Activated B cell treated with CpG ODN at 0.5 μM for 24 hours (primary cell): Measurements from ENCODE around the gene CHRD. TPM values are rescaled to one million over a fixed set of nuclear protein-coding genes. Genes with fewer than 3 reads are reported as not detected.

Source experiments
- ATAC-seq: fragments of 200-7000 bp; cut with Tn5 transposase; one replicate; pipeline ENCODE4 v1.10.0; 2021; ENCODE audit warnings: low read depth, mild to moderate bottlenecking, moderate library complexity
- CTCF ChIA-PET: fragments of 350-600 bp; sonication (Branson Sonifier 250); formaldehyde crosslinking; loops from one replicate; lab custom pipeline; 2021; ENCODE audit warnings: antibody characterized with exemption; lab: Charles Lee
- POLR2A ChIA-PET: fragments of 350-600 bp; sonication (Branson Sonifier 250); formaldehyde crosslinking; loops from one replicate; lab custom pipeline; 2021; ENCODE audit warnings: antibody characterized with exemption; lab: Charles Lee
- DNase-seq: peaks from one replicate; pipeline ENCODE4 v3.0.0; 2022
- H3K27ac Mint-ChIP-seq: one replicate; pipeline ENCODE4 v1.8.0; 2020; ENCODE audit warnings: mixed read lengths
- H3K27me3 Mint-ChIP-seq: one replicate; pipeline ENCODE4 v1.8.0; 2021; ENCODE audit warnings: mixed read lengths
- H3K36me3 Mint-ChIP-seq: one replicate; pipeline ENCODE4 v1.8.0; 2021; ENCODE audit warnings: low read depth, mixed read lengths
- H3K4me1 Mint-ChIP-seq: one replicate; pipeline ENCODE4 v1.8.0; 2021; ENCODE audit warnings: mixed read lengths
- H3K4me3 Mint-ChIP-seq: one replicate; pipeline ENCODE4 v1.8.0; 2020; ENCODE audit warnings: mild to moderate bottlenecking, mixed read lengths
- H3K9me3 Mint-ChIP-seq: one replicate; pipeline ENCODE4 v1.8.0; 2020; ENCODE audit warnings: mixed read lengths
- CTCF ChIP-seq: fragments of 200-600 bp; IDR thresholded peaks from one replicate; pipeline ENCODE4 v1.8.0; 2022; ENCODE audit warnings: antibody characterized with exemption, mild to moderate bottlenecking
- intact Hi-C: fragments of 100-400 bp; cut with micrococcal nuclease; formaldehyde crosslinking; loops from one replicate; pipeline ENCODE4 v1.15.1; 2024
- total RNA-seq: library from RNA; stranded (reverse); gene quantifications from 2 replicates; pipeline ENCODE4 v1.2.3, GENCODE V29; 2022

Gene CHRD
- total RNA-seq, 1 donor from 2014 or later, result not detected

- no peak for ATAC-seq
- intact Hi-C loops, result no loop called here
- Mint-ChIP-seq H3K36me3 (no peaks in the 10 kb centered on the region), H3K4me1 (no peaks in the 10 kb centered on the region), H3K4me3 (no peak overlapping the region), H3K9me3 (no peaks in the 10 kb centered on the region), H3K27me3 (peaks cover 8% of the 10 kb centered on the region), H3K27ac (no peak overlapping the region)
- TF ChIP-seq CTCF, result no peak
- ChIA-PET CTCF (no interaction called here), POLR2A (no interaction called here)
- no peak for DNase-seq
Observed at GRCh38 chr3:184409331-184409926, 29.6 kb downstream of the CHRD start.

- ATAC-seq (no peak), DNase-seq (no peak)
- Mint-ChIP-seq H3K27me3 (peaks cover 8% of the 10 kb centered on the region), H3K4me1 (no peaks in the 10 kb centered on the region), H3K4me3 (no peak overlapping the region), H3K27ac (no peak overlapping the region), H3K9me3 (no peaks in the 10 kb centered on the region), H3K36me3 (no peaks in the 10 kb centered on the region)
- CTCF ChIA-PET, result no interaction called here
- intact Hi-C loops, result no loop called here
- POLR2A ChIA-PET, result no interaction called here
- no peak for TF ChIP-seq CTCF
Observed at GRCh38 chr3:184409946-184410500, 30.2 kb downstream of the CHRD start.

GRCh38 chr3:184414418-184415202 lies 34.8 kb downstream of the CHRD start:
- no peaks in the 10 kb centered on the region for H3K9me3 Mint-ChIP-seq
- H3K4me1 Mint-ChIP-seq, result peaks cover 2% of the 10 kb centered on the region
- H3K27me3 Mint-ChIP-seq, result peaks cover 7% of the 10 kb centered on the region
- DNase-seq (no peak), ATAC-seq (no peak)
- TF ChIP-seq CTCF, result no peak
- no peak overlapping the region for H3K27ac Mint-ChIP-seq
- intact Hi-C loops, result loop anchor here (5.0 kb wide), 1 partner anchor 363 kb away; no protein-coding TSS in a partner anchor
- no peak overlapping the region for H3K4me3 Mint-ChIP-seq
- H3K36me3 Mint-ChIP-seq, result no peaks in the 10 kb centered on the region
- POLR2A ChIA-PET, result no interaction called here
- CTCF ChIA-PET, result no interaction called here

GRCh38 chr3:184415203-184415490 lies 35.3 kb downstream of the CHRD start:
- peaks cover 2% of the 10 kb centered on the region for H3K4me1 Mint-ChIP-seq
- no peaks in the 10 kb centered on the region for H3K9me3 Mint-ChIP-seq
- ATAC-seq (no peak), DNase-seq (no peak)
- H3K36me3 Mint-ChIP-seq, result no peaks in the 10 kb centered on the region
- no peak overlapping the region for H3K27ac Mint-ChIP-seq
- no peak for TF ChIP-seq CTCF
- intact Hi-C loops, result loop anchor here (5.0 kb wide), 1 partner anchor 362 kb away; no protein-coding TSS in a partner anchor
- H3K4me3 Mint-ChIP-seq, result no peak overlapping the region
- H3K27me3 Mint-ChIP-seq, result peaks cover 5% of the 10 kb centered on the region
- ChIA-PET CTCF (interaction anchor here (0.7 kb wide), 1 partner anchor 99 kb away, joined by 4 read pairs; no protein-coding TSS in a partner anchor), POLR2A (no interaction called here)
